SIG-M5 (cell line): ENCODE results near the gene RNF144B.

Experiments
- DNase-seq: peaks from one replicate; lab custom pipeline; 2025; lab: John Stamatoyannopoulos, UW

RNF144B gene

DNA sequence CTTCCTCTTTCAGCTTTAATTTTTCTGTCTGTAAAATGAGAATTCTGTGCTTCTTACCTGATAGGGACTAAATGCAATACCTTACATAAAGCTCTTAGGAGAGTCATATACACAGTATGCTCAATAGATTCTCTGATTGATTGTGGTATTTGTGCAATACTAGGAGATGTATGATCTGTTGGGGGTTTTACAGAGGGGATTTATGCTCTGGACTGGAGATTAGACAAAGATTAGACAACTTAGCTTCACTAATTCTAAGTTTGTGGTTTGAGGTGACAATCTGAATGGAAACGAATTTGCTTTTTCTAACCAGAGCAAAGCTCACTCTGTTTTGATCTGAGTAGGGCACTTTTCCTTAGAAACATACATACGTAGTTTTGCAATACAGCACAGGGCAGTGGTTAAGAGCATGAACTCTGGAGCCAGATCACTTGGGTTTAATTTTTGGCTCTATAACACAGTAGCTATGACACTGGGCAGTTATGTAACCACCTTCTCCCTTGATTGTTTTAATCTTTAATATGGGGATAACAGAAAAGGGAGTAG lies 126.2 kb downstream of the RNF144B start:
- DNase-seq = no peak

DNA sequence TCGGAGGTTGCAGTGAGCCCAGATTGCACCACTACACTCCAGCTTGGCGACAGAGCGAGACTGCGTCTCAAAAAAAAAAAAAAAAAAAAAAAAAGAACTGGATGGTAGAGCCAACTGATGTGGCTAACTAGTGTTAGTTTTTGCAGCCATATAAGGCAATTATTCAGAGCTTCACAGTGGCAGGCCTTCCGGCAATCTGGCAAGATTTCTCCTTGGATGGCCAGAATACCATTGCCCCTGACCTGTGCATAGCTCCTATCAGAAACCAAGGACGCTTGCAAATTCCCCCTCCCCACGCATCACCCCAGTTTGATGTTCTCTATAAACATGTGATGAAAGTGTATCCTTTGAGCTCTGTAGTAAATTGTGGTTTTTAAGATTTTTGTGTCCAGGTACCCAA lies 127.0 kb downstream of the RNF144B start:
- no peak for DNase-seq

DNA sequence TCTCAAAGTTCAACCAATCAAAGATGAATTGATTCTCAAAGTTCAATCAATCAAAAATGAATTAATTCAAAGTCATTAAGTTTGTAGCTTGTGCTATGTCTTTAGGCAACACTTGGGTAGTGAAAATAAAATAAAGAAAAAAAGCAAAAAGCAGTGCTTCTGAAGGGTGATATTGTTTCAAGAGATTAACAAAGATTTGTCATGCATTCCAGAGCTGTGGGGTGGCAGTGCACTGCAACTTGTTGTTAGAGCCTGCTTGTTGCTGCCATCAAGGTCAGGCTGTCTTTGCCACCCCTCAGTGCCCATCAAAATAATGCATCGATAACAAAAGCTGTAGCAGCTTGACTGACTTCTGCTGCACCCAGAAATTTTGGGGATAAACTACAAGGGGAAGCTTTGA lies 128.6 kb downstream of the RNF144B start:
- DNase-seq = no peak
